Endometrial microvascular endothelial cells (primary cell): Measurements from ENCODE around the gene MRPS34. TPM values are rescaled to one million over a fixed set of nuclear protein-coding genes. Genes with fewer than 3 reads are reported as not detected.
"Not testable (repeated sequence)": the region's sequence is repeated elsewhere in the genome, so short reads cannot be mapped to it uniquely, and the experiment has no call there.

ENCODE experiments used
- in situ Hi-C: cut with HindIII; loops from 2 replicates; pipeline ENCODE4 v1.10.0; 2017; ENCODE audit warnings: low sequenced_read_pairs, low pct_unique_long_range_greater_than_20kb; ENCODE audit errors: inconsistent ontology term
- total RNA-seq: library from RNA; depleted of rRNA; stranded (reverse); fragments of >200 nt; gene quantifications from one replicate; pipeline ENCODE4 v1.2.3, GENCODE V29; 2015; ENCODE audit errors: inconsistent ontology term

The MRPS34 gene
- total RNA-seq, 1 donor from 2014 or later: 148 TPM

DNA sequence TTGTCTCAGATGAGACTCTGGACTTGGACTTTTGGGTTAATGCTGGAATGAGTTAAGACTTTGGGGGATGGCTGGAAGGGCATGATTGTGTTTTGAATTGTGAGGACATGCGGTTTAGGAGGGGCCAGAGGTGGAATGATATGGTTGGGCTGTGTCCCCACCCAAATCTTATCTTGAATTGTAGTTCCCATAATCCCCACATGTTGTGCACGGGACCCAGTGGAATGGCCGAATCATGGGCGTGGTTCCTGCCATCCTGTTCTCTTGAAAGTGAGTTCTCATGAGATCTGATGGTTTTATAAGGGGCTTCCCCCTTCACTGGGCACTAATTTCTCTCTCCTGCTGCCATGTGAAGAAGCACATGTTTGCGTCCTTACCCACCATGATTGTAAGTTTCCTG, 26.3 kb upstream of the MRPS34 start:
- in situ Hi-C loops: not testable (repeated sequence)

GRCh38 chr16:1794908-1795666, 22.2 kb upstream of the MRPS34 start:
- in situ Hi-C loops: no loop called here

GRCh38 chr16:1794221-1794871, 21.4 kb upstream of the MRPS34 start:
- in situ Hi-C loops: no loop called here

DNA sequence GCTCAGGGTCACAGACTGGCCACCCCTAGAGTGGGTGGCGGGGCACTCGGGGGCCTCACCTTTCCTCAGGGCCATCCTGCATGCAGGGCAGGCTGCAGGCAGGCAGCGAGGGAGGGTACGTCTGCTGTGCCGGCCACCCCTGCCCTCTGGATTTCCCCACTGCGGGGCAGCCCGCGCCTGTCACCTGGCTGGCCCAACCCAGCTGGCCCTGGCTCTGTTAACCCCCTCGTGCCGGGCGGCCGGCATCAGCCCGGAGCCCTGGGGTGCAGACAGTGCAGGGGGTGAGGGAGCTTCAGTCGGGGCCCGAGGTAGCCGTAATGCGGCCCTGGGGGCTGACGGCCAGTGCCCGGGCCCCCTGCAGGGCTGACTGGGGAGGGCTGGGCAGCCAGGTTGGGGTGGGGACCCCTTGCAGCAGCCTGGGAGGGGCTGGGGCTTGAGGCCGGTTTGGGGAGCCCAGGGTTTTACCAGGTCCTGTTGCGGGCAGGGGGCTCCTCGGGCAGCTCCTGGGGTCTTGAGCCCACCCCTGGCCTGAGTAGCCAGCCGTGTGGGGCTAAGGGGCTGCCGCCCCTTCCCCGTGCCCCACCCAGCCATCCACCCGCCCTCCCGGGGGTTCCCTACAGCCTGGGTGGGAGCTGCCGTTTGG, 20.8 kb upstream of the MRPS34 start, which contains the start of gene IGFALS:
Gene IGFALS, minus strand, starts transcription at position 128 of the 643 bp plus-strand sequence. Its CDS starts 53 bp downstream, at position 75.
- in situ Hi-C loops: no loop called here

GRCh38 chr16:1792836-1793577, 20.1 kb upstream of the MRPS34 start:
- in situ Hi-C loops: no loop called here

GRCh38 chr16:1791943-1792812, 19.2 kb upstream of the MRPS34 start:
- in situ Hi-C loops: no loop called here

- in situ Hi-C loops: no loop called here
Measured at GRCh38 chr16:1791256-1791942, 18.5 kb upstream of the MRPS34 start.

DNA sequence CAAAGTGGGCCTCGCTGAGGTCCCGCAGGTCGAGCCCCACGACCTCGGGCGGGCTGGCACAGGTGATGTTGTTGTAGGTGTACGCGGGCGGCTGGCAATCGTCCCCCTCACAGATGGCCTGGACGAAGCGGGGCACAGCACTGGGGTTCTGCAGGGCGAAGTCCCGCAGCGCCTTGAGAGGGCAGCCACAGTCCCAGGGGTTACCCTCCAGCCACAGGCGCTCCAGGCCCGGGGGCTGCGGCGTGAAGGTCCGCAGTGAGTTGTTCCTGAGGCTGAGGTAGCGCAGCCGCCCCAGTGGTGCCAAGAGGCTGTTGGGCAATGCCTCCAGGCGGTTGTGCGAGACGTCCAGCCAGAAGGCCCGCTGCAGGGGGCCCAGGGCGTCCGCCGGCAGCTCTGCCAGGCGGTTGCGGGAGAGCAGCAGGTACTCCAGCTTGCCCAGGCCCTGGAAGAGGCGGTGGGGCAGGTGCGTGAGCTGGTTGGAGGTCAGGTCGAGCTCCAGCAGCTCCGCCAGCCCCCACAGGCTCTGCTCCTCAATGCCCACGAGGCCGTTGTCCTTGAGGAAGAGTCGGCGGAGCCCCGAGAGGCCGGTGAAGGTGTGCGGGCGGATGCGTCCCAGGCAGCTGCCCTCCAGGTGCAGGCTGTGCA, 17.8 kb upstream of the MRPS34 start:
- in situ Hi-C loops: no loop called here

DNA sequence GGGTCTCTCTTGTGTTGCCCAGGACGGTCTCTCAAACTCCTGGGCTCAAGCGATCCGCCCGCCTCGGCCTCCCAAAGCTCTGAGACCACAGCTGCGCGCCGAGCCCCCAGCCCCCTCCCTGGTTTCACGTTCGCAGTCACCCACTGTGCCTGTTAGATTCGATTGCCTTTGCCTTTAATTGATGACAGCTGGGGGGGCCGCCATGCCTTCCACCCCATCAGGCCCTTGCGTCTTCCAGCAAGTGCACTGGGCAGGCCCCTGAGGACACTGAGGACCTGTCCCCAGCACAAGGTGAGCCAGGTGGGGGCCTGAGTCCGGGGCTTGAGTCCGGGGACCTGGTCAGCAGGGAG, 17.3 kb upstream of the MRPS34 start:
- in situ Hi-C loops: no loop called here

DNA sequence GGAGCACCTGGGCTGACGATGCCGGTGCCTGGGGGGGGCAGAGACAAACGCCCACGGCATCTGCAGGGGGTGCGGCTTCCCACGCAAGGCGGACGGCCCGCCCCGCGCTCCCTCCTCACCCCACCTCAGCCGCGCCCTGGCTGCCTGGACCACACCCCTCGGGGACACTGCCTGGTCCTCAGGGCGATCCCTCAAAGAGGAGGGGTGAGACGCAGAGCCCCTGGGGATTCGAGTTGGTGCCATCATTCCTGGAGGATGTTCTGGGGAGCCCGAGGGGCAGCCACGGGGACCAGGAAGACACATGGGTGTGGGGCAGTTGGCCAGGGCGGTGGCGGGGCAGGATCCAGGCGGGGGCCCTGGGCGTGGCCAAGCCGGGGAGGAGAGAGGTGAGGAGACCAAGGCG, 16.7 kb upstream of the MRPS34 start:
- in situ Hi-C loops: no loop called here

GRCh38 chr16:1788708-1789100, 15.8 kb upstream of the MRPS34 start:
- in situ Hi-C loops: no loop called here

DNA sequence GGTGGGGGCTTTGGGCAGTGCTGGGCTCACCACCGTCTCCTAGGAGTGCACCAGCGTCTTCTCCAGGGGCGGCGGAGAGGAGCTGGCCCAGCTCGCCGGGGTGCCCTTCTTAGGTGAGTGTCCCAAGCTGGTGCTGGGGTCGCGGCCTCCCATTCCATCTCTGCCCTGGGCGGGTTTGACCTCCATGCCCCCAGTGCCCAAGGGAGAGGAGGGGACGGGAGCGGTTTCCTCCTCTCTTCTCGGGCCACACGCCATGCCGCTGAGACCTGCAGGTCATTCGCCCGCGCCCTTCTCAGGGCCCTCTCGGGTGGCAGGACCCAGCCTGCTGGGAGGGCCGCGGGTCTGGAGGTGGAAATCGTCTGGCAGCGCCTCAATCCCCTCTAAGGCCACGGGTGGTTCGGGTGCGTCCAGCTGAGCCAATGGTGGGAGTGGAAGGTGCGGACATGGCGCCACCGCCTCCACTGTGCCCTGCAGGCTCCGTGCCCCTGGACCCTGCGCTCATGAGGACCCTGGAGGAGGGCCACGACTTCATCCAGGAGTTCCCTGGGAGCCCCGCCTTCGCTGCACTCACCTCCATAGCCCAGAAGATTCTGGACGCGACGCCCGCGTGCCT, 15.3 kb upstream of the MRPS34 start:
- in situ Hi-C loops: no loop called here

DNA sequence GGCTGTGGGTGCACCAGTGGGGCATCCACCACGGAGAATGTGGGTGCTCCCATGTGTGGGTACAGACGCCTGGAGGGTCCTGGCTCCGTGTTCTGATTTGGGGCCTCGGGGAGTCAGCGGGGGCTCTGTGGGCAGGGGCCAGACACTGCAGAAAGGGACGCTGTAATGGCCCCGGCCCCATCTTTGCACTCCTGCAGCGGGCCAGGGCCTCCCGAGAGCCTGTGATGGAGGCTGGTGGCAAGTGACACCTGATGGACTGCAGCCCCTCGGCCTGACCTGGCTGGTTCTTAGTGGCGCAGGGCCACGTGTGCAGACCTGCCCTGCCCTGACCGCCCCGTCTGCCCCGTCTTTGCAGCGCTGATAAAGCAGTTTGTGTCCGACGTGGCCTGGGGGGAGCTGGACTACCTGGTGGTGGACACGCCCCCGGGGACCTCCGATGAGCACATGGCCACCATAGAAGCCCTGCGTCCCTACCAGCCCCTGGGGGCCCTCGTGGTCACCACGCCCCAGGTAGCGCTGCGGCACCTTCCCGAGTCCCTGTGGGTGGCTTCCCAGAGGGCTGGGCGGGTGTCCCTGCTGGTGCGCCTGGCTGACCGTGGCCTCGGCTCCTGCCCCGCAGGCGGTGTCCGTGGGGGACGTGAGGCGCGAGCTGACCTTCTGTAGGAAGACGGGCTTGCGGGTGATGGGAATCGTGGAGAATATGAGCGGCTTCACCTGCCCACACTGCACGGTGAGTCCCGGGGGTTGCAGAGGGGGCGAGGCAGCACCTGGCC, 14.6 kb upstream of the MRPS34 start:
- in situ Hi-C loops: no loop called here

- in situ Hi-C loops: no loop called here
Measured at GRCh38 chr16:1787056-1787321, 14.1 kb upstream of the MRPS34 start.

GRCh38 chr16:1786242-1787055, 13.5 kb upstream of the MRPS34 start:
- in situ Hi-C loops: no loop called here

- in situ Hi-C loops: no loop called here
Measured at GRCh38 chr16:1785846-1786170, 12.9 kb upstream of the MRPS34 start.
